Small intestine (tissue), 7 donors: ENCODE results near the gene BEAN1. TPM values are rescaled to one million over a fixed set of nuclear protein-coding genes. Genes with fewer than 3 reads are reported as not detected.

ENCODE experiments used
- DNase-seq, 2 donors: peaks; one replicate each; pipeline versions ENCODE4 v3.0.0 to v3.0.0-alpha.2; 2013
- FAIRE-seq: peaks from 2 replicates; lab custom pipeline; 2012; peaks lifted over from hg19 to GRCh38; lab: Jason Lieb, UNC
- H3K27ac ChIP-seq, 3 donors: one replicate each; pipeline ENCODE4 v1.5.1; 2013; ENCODE audit warnings: low read length in 2 of 3, mild to moderate bottlenecking in 2 of 3, control low read depth in 1 of 3, inconsistent platforms in 1 of 3, low read depth in 1 of 3, moderate library complexity in 1 of 3
- H3K27me3 ChIP-seq, 3 donors: one replicate each; pipeline ENCODE4 v1.6.1; 2013; ENCODE audit warnings: low read length in 3 of 3, inconsistent platforms in 1 of 3; ENCODE audit not compliant: control insufficient read depth in 3 of 3, insufficient read depth in 3 of 3
- H3K36me3 ChIP-seq, 3 donors: one replicate each; pipeline ENCODE4 v1.6.1; 2013; ENCODE audit warnings: low read length in 3 of 3, inconsistent platforms in 1 of 3, low read depth in 1 of 3, mild to moderate bottlenecking in 1 of 3, moderate library complexity in 1 of 3; ENCODE audit not compliant: control insufficient read depth in 3 of 3, insufficient read depth in 2 of 3
- H3K4me1 ChIP-seq, 3 donors: one replicate each; pipeline ENCODE4 v1.6.1; 2013; ENCODE audit warnings: low read length in 2 of 3, inconsistent platforms in 1 of 3, low read depth in 1 of 3, mild to moderate bottlenecking in 1 of 3, moderate library complexity in 1 of 3; ENCODE audit not compliant: control insufficient read depth in 3 of 3, insufficient read depth in 2 of 3
- H3K4me3 ChIP-seq, 3 donors: one replicate each; pipeline ENCODE4 v1.5.1; 2013; ENCODE audit warnings: low read length in 3 of 3, control low read depth in 1 of 3, inconsistent platforms in 1 of 3, low read depth in 1 of 3, mild to moderate bottlenecking in 1 of 3, moderate library complexity in 1 of 3
- H3K9me3 ChIP-seq, 2 donors: one replicate each; pipeline ENCODE4 v1.6.1; 2013; ENCODE audit warnings: low read depth in 1 of 2, low read length in 1 of 2; ENCODE audit not compliant: control insufficient read depth in 2 of 2, insufficient read depth in 1 of 2
- WGBS, 3 donors: extraction: QIAGEN DNeasy Blood & Tissue Kit; methylation state at CpG; one replicate each; pipeline ENCODE4 v1.1.7; 2013; 5-methylcytosine and 5-hydroxymethylcytosine counted together
- polyA plus RNA-seq, 4 donors: library from polyadenylated mRNA; stranded (reverse) in 3 of 4; unstranded in 1 of 4; fragments of 200-250 nt in 3 of 4; fragments of 120-200 nt in 1 of 4; gene quantifications; one replicate each; pipeline versions ENCODE4 v1.2.1 to v1.2.3, GENCODE V29; 2013
- donor health status: healthy with polysubstance abuse.
- donor health status: control.
- donor health status: control.
- donor health status: Bipolar disorder and iron deficiency.
- donor health status: healthy.

The BEAN1 gene
- polyA plus RNA-seq, 4 donors = 0.59 to 0.64 TPM; not detected in 2

- no peaks in the 10 kb centered on the region for H3K36me3 ChIP-seq
- WGBS, 3 donors = 83 to 94% (median 91%) methylated on average over 12 of the region's 12 CpGs
- no peaks in the 10 kb centered on the region for H3K4me1 ChIP-seq
- H3K27me3 ChIP-seq = no peaks in the 10 kb centered on the region
- no peak overlapping the region for H3K27ac ChIP-seq
- FAIRE-seq (no peak), DNase-seq (no peak)
- H3K9me3 ChIP-seq = no peaks in the 10 kb centered on the region
- no peak overlapping the region for H3K4me3 ChIP-seq
These were observed 75.2 kb downstream of the BEAN1 start for GRCh38 chr16:66502020-66502913.

- DNase-seq = no peak
- no peak overlapping the region for H3K4me3 ChIP-seq
- WGBS, 3 donors = 84 to 86% (median 85%) methylated on average over 2 of the region's 2 CpGs
- peaks cover 0 to under 1% (median 0%) of the 10 kb centered on the region in 3 donors for H3K4me1 ChIP-seq
- H3K27ac ChIP-seq = peak overlapping the region in 1 of 3 donors; percentile 20
- no peaks in the 10 kb centered on the region for H3K9me3 ChIP-seq
- no peaks in the 10 kb centered on the region for H3K27me3 ChIP-seq
- peaks cover 0 to 4% (median 0%) of the 10 kb centered on the region in 3 donors for H3K36me3 ChIP-seq
- FAIRE-seq = no peak
These were observed 75.9 kb downstream of the BEAN1 start for GRCh38 chr16:66503030-66503429.

GRCh38 chr16:66503612-66504011 is 76.5 kb downstream of the BEAN1 start:
- peaks cover 0 to 5% (median 0%) of the 10 kb centered on the region in 3 donors for H3K4me1 ChIP-seq
- no peaks in the 10 kb centered on the region for H3K9me3 ChIP-seq
- no peak overlapping the region for H3K4me3 ChIP-seq
- no peak for DNase-seq
- 83 to 92% (median 84%) methylated on average over 3 of the region's 3 CpGs for WGBS, 3 donors
- no peak for FAIRE-seq
- H3K27ac ChIP-seq = no peak overlapping the region
- no peaks in the 10 kb centered on the region for H3K27me3 ChIP-seq
- peaks cover 0 to 7% (median 0%) of the 10 kb centered on the region in 3 donors for H3K36me3 ChIP-seq

- Histone ChIP-seq H3K27me3 (no peaks in the 10 kb centered on the region), H3K27ac (no peak overlapping the region), H3K9me3 (no peaks in the 10 kb centered on the region), H3K4me1 (peaks cover 0 to 5% (median 0%) of the 10 kb centered on the region in 3 donors), H3K4me3 (no peak overlapping the region), H3K36me3 (peaks cover 0 to 39% (median 3%) of the 10 kb centered on the region in 3 donors)
- FAIRE-seq = no peak
- DNase-seq = no peak
- WGBS, 3 donors = 78 to 84% (median 81%) methylated on average over 4 of the region's 4 CpGs
These were observed 80.7 kb downstream of the BEAN1 start for GRCh38 chr16:66507731-66508239.

GRCh38 chr16:66508248-66508913 is 81.3 kb downstream of the BEAN1 start:
- 65 to 73% (median 72%) methylated on average over 7 of the region's 7 CpGs for WGBS, 3 donors
- H3K4me3 ChIP-seq = no peak overlapping the region
- peaks cover 0 to 5% (median 0%) of the 10 kb centered on the region in 3 donors for H3K4me1 ChIP-seq
- no peak overlapping the region for H3K27ac ChIP-seq
- DNase-seq = no peak
- no peaks in the 10 kb centered on the region for H3K27me3 ChIP-seq
- FAIRE-seq = no peak
- peaks cover 0 to 43% (median 3%) of the 10 kb centered on the region in 3 donors for H3K36me3 ChIP-seq
- H3K9me3 ChIP-seq = no peaks in the 10 kb centered on the region

GRCh38 chr16:66508914-66509496 is 81.9 kb downstream of the BEAN1 start:
- H3K4me1 ChIP-seq = peaks cover 0 to 5% (median 0%) of the 10 kb centered on the region in 3 donors
- no peak overlapping the region for H3K4me3 ChIP-seq
- no peak for FAIRE-seq
- no peaks in the 10 kb centered on the region for H3K27me3 ChIP-seq
- 93 to 94% (median 94%) methylated on average over 9 of the region's 9 CpGs for WGBS, 3 donors
- H3K9me3 ChIP-seq = no peaks in the 10 kb centered on the region
- peaks cover 0 to 48% (median 3%) of the 10 kb centered on the region in 3 donors for H3K36me3 ChIP-seq
- no peak overlapping the region for H3K27ac ChIP-seq
- no peak for DNase-seq

GRCh38 chr16:66509576-66509975 is 82.5 kb downstream of the BEAN1 start:
- Histone ChIP-seq H3K36me3 (peaks cover 0 to 48% (median 3%) of the 10 kb centered on the region in 3 donors), H3K27me3 (no peaks in the 10 kb centered on the region), H3K4me3 (no peak overlapping the region), H3K27ac (no peak overlapping the region), H3K4me1 (peaks cover 0 to 5% (median 0%) of the 10 kb centered on the region in 3 donors), H3K9me3 (no peaks in the 10 kb centered on the region)
- DNase-seq (no peak), FAIRE-seq (no peak)
- WGBS, 3 donors = 93 to 98% (median 98%) methylated on average over 5 of the region's 5 CpGs

- Histone ChIP-seq H3K4me1 (peaks cover 0 to 5% (median 2%) of the 10 kb centered on the region in 3 donors), H3K4me3 (no peak overlapping the region), H3K27ac (no peak overlapping the region), H3K9me3 (no peaks in the 10 kb centered on the region), H3K27me3 (no peaks in the 10 kb centered on the region), H3K36me3 (peaks cover 0 to 51% (median 3%) of the 10 kb centered on the region in 3 donors)
- DNase-seq (no peak), FAIRE-seq (no peak)
- WGBS, 3 donors = 92 to 96% (median 95%) methylated on average over 5 of the region's 5 CpGs
These were observed 83.2 kb downstream of the BEAN1 start for GRCh38 chr16:66510298-66510697.
